Measurements from ENCODE around the gene TRIM37. TPM values are rescaled to one million over a fixed set of nuclear protein-coding genes. Genes with fewer than 3 reads are reported as not detected.
"Not testable (repeated sequence)": the region's sequence is repeated elsewhere in the genome, so short reads cannot be mapped to it uniquely, and the experiment has no call there.

The TRIM37 gene, protein sequence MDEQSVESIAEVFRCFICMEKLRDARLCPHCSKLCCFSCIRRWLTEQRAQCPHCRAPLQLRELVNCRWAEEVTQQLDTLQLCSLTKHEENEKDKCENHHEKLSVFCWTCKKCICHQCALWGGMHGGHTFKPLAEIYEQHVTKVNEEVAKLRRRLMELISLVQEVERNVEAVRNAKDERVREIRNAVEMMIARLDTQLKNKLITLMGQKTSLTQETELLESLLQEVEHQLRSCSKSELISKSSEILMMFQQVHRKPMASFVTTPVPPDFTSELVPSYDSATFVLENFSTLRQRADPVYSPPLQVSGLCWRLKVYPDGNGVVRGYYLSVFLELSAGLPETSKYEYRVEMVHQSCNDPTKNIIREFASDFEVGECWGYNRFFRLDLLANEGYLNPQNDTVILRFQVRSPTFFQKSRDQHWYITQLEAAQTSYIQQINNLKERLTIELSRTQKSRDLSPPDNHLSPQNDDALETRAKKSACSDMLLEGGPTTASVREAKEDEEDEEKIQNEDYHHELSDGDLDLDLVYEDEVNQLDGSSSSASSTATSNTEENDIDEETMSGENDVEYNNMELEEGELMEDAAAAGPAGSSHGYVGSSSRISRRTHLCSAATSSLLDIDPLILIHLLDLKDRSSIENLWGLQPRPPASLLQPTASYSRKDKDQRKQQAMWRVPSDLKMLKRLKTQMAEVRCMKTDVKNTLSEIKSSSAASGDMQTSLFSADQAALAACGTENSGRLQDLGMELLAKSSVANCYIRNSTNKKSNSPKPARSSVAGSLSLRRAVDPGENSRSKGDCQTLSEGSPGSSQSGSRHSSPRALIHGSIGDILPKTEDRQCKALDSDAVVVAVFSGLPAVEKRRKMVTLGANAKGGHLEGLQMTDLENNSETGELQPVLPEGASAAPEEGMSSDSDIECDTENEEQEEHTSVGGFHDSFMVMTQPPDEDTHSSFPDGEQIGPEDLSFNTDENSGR
- 10 to 100 TPM; 27.0 to 30.0 (median 28.2) TPM for polyA plus RNA-seq (ENCODE audit: insufficient read length in 3 of 3)

DNA sequence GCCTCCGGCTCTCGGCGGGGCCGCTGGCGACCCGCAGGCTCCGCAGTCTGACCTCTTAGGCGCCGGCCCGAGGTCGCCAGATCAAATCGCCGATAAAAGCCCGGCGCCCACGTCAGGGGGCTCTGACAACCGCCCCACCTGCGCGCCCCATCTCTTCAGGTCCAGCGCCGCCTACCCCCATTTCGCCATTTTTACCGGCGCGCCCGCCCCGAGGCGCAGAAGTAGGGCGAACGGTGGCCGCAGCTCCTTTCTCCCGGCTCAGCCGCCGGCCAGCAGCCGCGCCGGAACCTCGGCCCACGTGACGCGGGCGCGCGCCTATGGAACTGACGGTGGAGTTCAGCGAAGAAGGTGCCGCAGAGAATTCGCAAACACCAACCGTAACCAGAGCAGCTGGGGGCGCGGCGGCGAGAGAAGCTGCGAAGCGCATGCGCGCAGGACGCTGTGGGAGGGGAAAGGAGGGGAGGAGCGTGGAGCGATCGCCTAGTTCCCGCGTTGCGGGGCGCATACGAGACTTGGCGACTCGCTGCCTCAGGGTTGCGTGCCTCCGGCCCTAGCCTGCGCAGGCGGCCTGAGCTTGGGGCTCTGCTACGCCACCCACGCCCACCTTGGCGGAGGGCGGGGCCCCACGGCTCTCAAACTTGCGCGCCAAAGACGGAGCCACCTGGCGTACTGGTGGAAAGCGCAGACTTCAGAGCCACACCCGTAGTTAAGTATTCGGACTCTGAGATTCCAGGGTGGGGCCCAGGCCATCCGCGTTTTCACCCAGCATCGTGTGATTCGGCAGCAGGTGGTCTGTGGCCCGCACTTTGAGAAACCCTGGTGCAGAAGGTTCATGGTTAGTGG, at the start of gene TRIM37:
Gene TRIM37, minus strand, starts transcription at position 418 of the 843 bp plus-strand sequence. CDS start 419 bp downstream, outside the sequence.
- DNase-seq (ENCODE audit: low read depth in 3 of 3, low spot score in 2 of 3): peak; percentile 95 to 97 (median 96)

DNA sequence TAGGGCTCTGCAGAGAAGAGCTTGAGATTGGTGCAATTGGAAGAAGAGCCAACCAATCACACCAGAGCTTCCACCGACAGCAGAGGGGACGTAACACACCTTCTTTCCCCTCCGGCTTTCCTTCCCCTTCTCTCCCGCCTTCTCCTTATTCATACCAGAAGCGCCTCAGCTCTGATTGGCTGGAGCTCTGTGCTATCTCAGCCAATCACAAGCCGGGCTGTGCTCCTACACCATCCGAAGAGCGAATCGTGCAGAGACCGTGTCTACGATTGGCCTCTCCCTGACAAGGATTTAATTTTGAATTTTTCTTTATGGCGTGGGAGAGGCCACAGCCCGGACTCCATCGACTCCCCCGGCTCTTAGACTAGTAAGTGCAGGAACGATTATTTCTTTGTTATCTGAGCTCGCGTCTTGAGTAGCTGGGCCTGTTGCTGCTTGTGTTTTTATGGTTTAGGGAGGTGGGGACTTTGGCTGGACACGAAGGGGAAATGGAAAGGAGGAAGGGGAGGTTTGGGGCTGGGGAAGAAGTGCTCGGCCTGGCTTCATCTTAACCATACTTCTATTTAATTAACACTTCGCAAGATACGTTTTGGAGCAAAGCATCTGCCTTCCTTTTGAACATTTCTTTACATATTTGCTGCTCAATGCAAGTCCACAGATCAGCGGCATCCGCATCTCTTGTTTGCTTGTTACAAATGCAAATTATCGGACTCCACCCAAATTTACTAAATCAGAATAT, 48.9 kb upstream of the TRIM37 start, which contains the start of gene PRR11:
Gene PRR11, plus strand, starts transcription at position 308 of the 739 bp plus-strand sequence. CDS start 14,007 bp downstream, outside the sequence.
- DNase-seq (ENCODE audit: low read depth in 3 of 3, low spot score in 2 of 3): no peak

DNA sequence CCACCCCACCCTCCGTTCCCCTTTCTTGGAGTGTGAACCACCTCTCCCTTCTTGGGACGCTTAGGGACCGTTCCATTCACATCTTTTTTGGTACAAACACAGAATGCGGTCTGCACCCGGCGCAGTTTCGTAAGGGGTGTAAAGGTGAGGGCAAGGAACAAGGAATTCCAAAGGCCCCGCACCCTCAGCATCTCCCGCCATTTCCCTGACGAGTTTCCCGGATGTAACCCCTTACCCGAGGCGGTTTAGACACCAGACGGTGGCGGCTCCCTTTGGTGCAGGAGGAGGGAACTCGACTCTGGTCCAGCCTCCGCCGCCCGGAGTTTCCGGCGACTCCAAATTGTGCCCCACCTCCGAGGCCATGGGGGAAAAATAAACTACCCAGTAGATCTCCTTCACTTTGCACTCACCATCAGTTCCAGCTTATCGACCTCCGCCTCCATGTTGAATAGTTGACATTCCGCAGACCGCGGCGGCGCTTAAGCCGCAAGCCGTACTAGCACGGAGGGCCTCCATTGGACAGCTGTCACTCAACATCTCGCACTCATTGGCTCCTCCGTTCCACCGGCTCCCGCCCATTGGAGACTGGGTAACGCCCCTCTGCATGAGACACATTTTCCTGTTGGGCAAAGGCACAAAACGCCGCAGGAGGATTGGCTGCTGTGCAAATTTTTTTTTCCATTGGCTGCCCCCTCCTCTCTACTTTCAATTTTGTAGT, 48.2 kb upstream of the TRIM37 start, which contains the start of gene SKA2:
Gene SKA2, minus strand, starts transcription at position 466 of the 718 bp plus-strand sequence. Its CDS starts 23 bp downstream, at position 443.
- peak; percentile 98 to 99 (median 99) for DNase-seq (ENCODE audit: low read depth in 3 of 3, low spot score in 2 of 3)

DNA sequence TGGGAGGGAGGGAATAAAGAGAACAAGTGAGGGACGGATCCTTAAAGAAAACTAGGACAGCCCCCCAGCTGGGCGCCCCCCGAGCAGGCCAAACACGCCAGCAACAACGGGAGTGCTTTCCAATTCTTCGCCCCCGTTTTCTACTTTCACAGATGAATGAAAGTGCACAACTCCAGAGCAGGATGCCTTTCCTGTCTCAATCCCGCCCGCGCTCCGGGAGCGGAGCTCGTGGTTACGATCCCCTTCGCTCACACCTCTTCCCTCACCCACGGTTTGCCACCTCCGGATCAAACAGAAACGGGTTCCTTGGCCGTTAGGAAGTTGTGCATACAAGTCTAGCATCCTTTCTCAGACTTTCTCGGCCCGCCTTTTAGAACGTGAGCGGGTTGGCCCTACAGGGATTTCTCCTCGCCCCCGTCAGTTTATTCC, 47.6 kb upstream of the TRIM37 start:
- DNase-seq (ENCODE audit: low read depth in 3 of 3, low spot score in 2 of 3): peak in 1 of 3 donors; percentile 31

DNA sequence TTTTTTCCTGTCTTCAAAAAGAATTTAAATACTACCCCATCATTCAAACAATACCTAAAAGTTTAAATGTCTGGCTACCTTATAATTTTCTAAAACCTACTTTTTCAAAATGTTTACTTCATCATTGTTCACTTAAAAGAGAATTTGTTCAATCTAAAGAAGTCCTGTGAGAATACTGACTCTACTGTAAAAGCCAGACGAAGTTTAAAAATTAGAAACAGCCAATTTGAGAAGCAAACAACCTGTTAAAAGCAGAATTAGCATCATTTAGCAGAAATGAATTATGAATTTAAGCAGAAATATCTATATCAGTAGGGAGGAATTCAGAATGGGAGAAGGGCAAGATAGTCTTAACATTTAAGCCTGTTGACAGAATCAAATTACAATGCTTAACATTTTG, 46.2 kb upstream of the TRIM37 start:
- no peak for DNase-seq (ENCODE audit: low read depth in 3 of 3, low spot score in 2 of 3)

DNA sequence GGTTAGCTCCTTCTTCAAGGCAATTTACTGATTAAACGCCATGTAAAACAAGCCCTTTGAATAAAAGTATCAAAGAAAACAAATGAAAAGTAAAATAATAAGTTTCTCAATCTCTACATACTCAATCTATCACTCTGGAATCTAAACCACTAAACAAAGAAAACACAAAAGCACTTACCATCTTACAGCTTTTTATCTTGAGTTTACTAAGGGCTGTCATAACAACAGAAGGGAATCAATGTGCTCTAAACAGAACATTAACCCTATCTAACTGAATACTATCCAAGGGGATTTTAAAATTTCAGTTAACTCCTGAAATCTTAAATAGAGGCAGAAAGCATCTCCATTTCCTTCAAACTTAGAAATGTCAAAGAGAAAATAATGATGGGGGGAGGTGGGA, 44.9 kb upstream of the TRIM37 start:
- DNase-seq (ENCODE audit: low read depth in 3 of 3, low spot score in 2 of 3): no peak

DNA sequence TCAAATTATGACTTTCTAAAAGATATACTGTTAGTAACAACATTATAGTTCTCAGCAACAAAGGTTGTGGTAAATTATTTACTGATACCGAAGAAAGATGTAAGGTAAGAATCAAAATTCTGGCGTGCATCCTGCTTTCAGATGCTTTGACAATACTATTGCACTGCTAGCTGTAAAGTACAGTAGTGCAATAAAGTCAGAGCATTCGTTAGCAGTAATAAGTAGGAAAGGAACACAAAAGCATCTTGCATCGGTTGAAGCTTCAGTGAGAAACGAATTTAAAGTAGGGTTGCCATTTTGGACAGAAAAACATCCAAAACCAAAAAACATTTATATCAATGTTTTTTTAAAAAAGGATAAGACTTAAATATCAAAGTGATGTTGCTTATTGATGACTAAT, 44.3 kb upstream of the TRIM37 start:
- no peak for DNase-seq (ENCODE audit: low read depth in 3 of 3, low spot score in 2 of 3)

DNA sequence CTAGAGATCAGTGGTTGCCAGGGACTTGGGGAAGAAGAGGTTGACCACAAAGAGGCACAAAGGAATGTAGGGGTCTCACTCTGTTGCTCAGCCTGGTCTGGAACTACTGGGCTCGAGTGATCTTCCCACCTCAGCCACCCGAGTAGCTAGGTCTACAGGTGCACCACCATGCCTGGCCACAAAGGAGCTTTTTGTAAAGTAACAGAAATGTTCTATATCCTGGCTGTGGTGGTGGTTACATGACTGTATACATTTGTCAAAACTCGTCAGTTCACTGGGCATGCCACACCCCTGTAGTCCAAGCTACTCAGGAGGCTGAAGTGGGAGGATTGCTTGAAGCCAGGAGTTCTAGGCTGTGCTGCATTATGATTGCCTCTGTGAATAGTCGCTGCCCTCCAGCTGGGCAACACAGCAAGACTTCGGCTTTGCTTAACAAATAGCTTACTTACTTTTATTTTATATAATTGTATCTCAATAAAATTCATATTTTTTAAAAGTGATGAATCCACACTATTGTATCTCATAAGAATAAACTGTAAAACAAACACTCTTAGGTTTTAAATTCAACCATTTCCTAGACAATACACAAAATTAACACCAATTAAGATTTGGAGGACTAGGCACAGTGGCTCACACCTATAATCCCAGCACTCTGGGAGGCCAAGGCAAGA, 43.3 kb upstream of the TRIM37 start:
- no peak for DNase-seq (ENCODE audit: low read depth in 3 of 3, low spot score in 2 of 3)

DNA sequence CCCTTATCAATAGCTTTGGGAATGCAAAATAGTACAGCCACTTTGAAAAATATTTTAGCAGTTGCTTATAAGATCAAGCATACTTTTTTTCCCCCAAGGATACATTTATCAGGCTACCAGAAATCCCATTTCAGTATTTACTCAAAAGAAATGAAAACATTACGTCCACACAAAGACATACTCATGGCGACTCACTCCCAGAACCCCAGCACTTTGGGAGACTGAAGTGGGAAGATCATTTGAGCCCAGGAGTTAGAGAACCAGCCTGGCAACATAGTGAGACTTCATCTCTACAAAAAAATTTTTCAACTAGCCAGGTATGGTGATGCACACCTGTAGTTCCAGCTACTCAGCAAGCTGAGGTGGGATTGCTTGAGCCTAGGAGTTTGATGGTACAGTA, 42.4 kb upstream of the TRIM37 start:
- DNase-seq (ENCODE audit: low read depth in 3 of 3, low spot score in 2 of 3): no peak

DNA sequence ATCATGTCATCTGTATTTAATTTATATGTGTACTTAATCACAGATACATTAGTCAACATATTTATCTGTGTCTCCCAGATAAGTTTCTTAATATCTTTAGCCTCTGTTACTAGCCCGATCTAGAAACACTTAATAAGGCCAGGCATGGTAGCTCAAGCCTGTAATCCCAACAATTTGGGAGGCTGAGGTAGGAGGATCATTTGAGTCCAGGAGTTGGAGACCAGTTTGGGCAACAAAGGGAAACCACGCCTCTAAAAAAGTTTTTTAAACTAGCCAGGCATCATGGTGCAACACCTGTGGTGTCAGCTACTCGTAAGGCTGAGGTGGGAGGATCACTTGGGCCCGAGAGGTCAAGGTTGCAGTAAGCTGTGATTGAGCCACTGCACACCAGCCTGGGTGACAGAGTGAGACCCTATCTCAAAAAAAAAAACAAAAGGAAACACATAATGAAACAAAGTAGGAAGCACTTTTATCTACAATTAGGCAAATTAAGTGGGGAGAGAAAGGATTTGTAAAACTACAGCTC, 39.0 kb upstream of the TRIM37 start:
- DNase-seq (ENCODE audit: low read depth in 3 of 3, low spot score in 2 of 3): no peak

DNA sequence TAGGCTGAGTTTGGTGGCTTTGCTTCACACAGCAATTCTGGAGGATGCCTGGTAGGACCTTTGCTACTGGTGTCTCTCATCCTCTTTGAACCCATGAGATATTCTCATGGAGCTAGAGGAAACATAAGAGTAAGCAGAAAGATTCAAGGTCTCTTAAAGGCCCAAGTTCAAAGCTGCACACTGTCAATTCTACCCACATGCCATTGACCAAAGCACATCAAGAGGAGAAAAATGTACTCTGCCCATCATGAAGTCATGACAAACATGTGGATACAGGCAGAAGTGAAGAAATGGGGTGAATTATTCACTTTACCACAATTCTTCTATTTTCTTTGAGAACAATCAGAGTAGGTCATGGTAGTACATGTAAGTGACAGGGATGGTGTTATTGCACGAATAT, 35.2 kb upstream of the TRIM37 start:
- no peak for DNase-seq (ENCODE audit: low read depth in 3 of 3, low spot score in 2 of 3)

DNA sequence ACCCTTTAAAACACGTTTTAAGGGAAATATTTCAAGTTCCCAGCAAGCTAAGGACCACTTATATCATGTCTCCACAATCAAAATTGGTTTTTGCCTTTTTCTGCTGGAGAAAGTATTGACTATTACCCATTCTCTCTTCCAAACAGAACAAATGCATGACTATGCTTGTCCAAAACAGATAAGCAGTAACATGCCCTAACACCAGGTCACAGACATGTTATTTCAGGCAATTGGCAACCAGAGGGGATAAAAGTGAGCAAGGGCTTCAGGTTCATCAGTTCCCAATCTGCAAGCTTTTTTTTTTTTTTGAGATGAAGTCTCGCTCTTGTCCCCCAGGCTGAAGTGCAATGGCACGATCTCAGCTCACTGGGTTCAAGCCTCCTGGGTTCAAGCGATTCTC, 33.3 kb upstream of the TRIM37 start:
- no peak for DNase-seq (ENCODE audit: low read depth in 3 of 3, low spot score in 2 of 3)

DNA sequence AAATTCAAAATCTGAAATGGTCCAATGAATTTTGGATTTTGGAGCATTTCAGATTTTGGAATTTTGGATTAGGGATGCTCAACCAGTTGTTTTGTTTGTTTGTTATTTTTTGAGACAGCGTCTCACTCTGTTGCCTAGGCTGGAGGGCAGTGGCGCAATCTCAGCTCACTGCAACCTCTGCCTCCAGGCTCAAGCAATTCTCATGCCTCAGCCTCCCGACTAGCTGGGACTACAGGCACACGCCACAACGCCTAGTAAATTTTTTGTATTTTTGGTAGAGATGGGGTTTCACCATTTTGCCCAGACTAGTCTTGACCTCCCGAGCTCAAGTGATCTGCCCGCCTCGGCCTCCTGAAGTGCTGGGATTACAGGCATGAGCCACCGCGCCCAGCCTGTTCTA, 31.7 kb upstream of the TRIM37 start:
- not testable (repeated sequence) for DNase-seq (ENCODE audit: low read depth in 3 of 3, low spot score in 2 of 3)

DNA sequence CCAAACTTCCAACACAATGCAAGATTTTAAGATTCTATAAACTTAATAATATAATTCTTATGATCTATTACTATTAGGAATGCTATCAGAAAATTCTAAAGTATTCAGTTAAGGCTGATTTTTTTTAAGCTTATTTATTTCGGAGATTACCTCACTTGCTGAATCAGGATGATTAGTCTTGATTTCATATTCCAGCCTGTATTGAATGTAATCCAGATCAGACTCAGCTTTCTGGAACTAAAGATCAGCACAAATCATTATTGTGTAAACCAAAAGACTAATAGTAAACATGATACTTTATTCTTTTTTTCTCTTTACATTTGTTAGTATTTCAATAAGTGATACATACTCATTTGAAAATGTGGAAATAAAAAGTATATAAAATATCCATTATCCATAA, 24.5 kb upstream of the TRIM37 start:
- DNase-seq (ENCODE audit: low read depth in 3 of 3, low spot score in 2 of 3): no peak

DNA sequence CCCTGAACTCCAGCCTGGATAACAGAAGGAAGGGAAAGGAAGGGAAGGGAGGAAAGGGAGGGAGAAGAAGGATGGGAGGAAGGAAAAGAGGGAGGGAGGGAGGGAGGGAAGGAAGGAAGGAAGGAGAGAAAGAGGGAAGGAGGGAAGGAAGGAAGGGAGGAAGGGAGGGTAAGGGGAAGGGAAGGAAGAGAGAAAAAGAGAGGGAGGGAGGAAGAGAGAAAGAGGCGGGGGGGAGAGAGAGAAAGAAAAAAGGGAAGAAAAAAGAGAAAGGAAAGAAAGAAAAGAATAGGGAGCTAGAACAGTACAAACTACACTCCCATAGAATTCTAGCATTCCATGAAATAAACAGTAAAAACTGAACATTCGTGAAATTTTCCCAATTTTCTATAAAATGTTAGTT, 23.1 kb upstream of the TRIM37 start:
- DNase-seq (ENCODE audit: low read depth in 3 of 3, low spot score in 2 of 3): no peak

DNA sequence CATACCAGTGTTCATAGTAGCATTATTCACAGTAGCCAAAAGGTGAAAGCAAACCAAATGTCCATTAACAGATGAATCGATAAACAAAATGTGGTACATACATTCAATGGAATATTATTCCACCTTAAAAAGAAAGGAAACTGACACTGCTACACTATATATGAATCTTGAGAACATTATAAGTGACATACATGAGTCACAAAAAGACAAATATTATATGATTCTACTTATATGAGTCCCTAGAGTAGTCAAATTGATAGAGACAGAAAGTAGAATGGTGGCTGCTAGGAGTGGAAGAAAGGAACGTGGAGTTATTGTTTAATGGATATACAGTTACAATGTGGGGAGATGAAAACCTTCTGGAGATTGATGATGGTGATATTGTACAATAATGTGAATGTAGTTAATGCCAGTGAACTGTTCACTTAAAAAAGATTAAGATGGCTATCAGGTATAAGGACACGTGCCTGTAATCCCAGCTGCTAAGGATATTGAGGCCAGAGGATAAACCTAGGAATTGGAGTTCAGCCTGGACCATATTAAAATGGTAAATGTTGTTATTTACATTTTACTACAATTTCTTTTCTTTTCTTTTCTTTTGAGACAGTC, 20.2 kb upstream of the TRIM37 start:
- no peak for DNase-seq (ENCODE audit: low read depth in 3 of 3, low spot score in 2 of 3)

DNA sequence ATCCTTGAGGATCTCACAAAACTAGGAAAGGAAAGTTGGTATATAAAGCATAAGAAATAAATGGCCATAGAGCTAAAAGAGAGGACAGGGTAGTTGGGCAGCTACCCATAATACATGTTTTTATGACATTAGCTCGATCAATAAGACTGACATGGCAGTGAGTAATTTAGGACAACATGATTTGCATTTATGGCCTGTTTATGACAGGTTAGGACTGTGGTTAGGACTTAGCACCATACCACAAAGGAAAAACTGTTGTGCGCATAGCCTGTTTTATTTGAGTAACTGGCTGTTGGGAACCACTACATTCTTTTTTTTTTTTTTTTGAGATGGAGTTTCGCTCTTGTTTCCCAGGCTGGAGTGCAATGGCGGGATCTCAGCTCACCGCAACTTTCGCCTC, 18.0 kb upstream of the TRIM37 start:
- no peak for DNase-seq (ENCODE audit: low read depth in 3 of 3, low spot score in 2 of 3)

Data from right renal cortex interstitium (tissue), 3 donors.